Endodermal cell (in vitro differentiated cells): ENCODE results near the gene MOSMO. TPM values are rescaled to one million over a fixed set of nuclear protein-coding genes. Genes with fewer than 3 reads are reported as not detected.

ENCODE experiments used
- DNase-seq: peaks from one replicate; pipeline ENCODE4 v3.0.0-alpha.2; 2017
- H3K27ac ChIP-seq: 2 replicates; pipeline ENCODE4 v1.5.1; 2013; ENCODE audit warnings: mild to moderate bottlenecking, low read depth, low read length, moderate library complexity
- H3K27me3 ChIP-seq: 2 replicates; pipeline ENCODE4 v1.6.1; 2013; ENCODE audit warnings: mild to moderate bottlenecking, low read length, moderate library complexity; ENCODE audit not compliant: insufficient read depth, control insufficient read depth, poor library complexity, severe bottlenecking
- H3K36me3 ChIP-seq: 2 replicates; pipeline ENCODE4 v1.7.0; 2013; ENCODE audit warnings: mild to moderate bottlenecking, low read length, moderate library complexity; ENCODE audit not compliant: control insufficient read depth, insufficient read depth
- H3K4me1 ChIP-seq: one replicate; pipeline ENCODE4 v1.7.0; 2013; ENCODE audit warnings: low read length; ENCODE audit not compliant: control insufficient read depth, insufficient read depth
- H3K4me3 ChIP-seq: 2 replicates; pipeline ENCODE4 v1.5.1; 2013; ENCODE audit warnings: mild to moderate bottlenecking, low read length, moderate library complexity
- H3K9ac ChIP-seq: 2 replicates; pipeline ENCODE4 v1.6.1; 2013; ENCODE audit warnings: mild to moderate bottlenecking, low read length, moderate library complexity; ENCODE audit not compliant: poor library complexity, severe bottlenecking; ENCODE audit errors: extremely low read depth
- H3K9me3 ChIP-seq: 2 replicates; pipeline ENCODE4 v1.6.1; 2013; ENCODE audit warnings: mild to moderate bottlenecking, low read length, moderate library complexity; ENCODE audit not compliant: control insufficient read depth
- H3K27ac Mint-ChIP-seq: 2 replicates; pipeline ENCODE4 v1.8.0; 2020; ENCODE audit warnings: mixed read lengths
- H3K27me3 Mint-ChIP-seq: 2 replicates; pipeline ENCODE4 v1.8.0; 2021; ENCODE audit warnings: mild to moderate bottlenecking, mixed read lengths; ENCODE audit not compliant: insufficient read depth
- H3K36me3 Mint-ChIP-seq: 2 replicates; pipeline ENCODE4 v1.8.0; 2020; ENCODE audit warnings: low read depth, mixed read lengths
- H3K4me1 Mint-ChIP-seq: 2 replicates; pipeline ENCODE4 v1.8.0; 2020; ENCODE audit warnings: mixed read lengths
- H3K4me3 Mint-ChIP-seq: 2 replicates; pipeline ENCODE4 v1.8.0; 2020; ENCODE audit warnings: mild to moderate bottlenecking, moderate library complexity, mixed read lengths
- H3K9me3 Mint-ChIP-seq: 2 replicates; pipeline ENCODE4 v1.8.0; 2020; ENCODE audit warnings: mild to moderate bottlenecking, mixed read lengths
- CTCF ChIP-seq: fragments of 200-600 bp; sonication (generic); conservative IDR thresholded peaks from 2 replicates; pipeline ENCODE4 v1.5.0; 2021; ENCODE audit warnings: antibody characterized with exemption, mild to moderate bottlenecking
- WGBS, 2 experiments: methylation state at CpG; one replicate each; pipeline versions ENCODE4 v1.1.5 to v1.1.7; 2013; ENCODE audit warnings: missing lambda C conversion rate in 2 of 2, mixed read lengths in 1 of 2; ENCODE audit not compliant: insufficient coverage in 1 of 2, insufficient read length in 1 of 2; 5-methylcytosine and 5-hydroxymethylcytosine counted together
- total RNA-seq, 2 donors: library from RNA; stranded (reverse); fragmentation: NEBNext Ultra II Directional in 1 of 2; extraction: Animal tissue kit (Norgen Biotek cat#: 25700) in 1 of 2; gene quantifications; 2 replicates in 1 of 2; 3 replicates in 1 of 2; pipeline ENCODE4 v1.2.1, GENCODE V29; 2021

MOSMO gene
- total RNA-seq, 2 donors from 2014 or later: 12.6 to 14.7 TPM

- Histone ChIP-seq H3K36me3 (no peaks in the 10 kb centered on the region), H3K4me1 (peaks cover 5% of the 10 kb centered on the region), H3K4me3 (no peak overlapping the region), H3K9me3 (no peaks in the 10 kb centered on the region), H3K27me3 (peaks cover 18% of the 10 kb centered on the region), H3K9ac (no peak overlapping the region), H3K27ac (no peak overlapping the region)
- peaks cover 28% of the 10 kb centered on the region for H3K4me1 Mint-ChIP-seq
- peaks cover 12% of the 10 kb centered on the region for H3K27me3 Mint-ChIP-seq
- H3K36me3 Mint-ChIP-seq: no peaks in the 10 kb centered on the region
- no peak for DNase-seq
- H3K9me3 Mint-ChIP-seq: no peaks in the 10 kb centered on the region
- no peak for TF ChIP-seq CTCF
- H3K4me3 Mint-ChIP-seq: no peak overlapping the region
- no peak overlapping the region for H3K27ac Mint-ChIP-seq
- WGBS, 2 experiments: 91 to 98% methylated on average over 5 of the region's 5 CpGs
These were observed 3.0 kb downstream of the MOSMO start for GRCh38 chr16:22010902-22011301.

GRCh38 chr16:22012241-22012640 is 4.3 kb downstream of the MOSMO start:
- WGBS, 2 experiments: 50% methylated on average over 2 of the region's 2 CpGs; no CpG with 5 or more reads in 1 of the 2 experiments
- Histone ChIP-seq H3K4me1 (peaks cover 8% of the 10 kb centered on the region), H3K27ac (no peak overlapping the region), H3K9ac (no peak overlapping the region), H3K36me3 (no peaks in the 10 kb centered on the region), H3K9me3 (no peaks in the 10 kb centered on the region), H3K4me3 (no peak overlapping the region), H3K27me3 (peaks cover 6% of the 10 kb centered on the region)
- H3K27me3 Mint-ChIP-seq: no peaks in the 10 kb centered on the region
- no peak overlapping the region for H3K27ac Mint-ChIP-seq
- no peak for TF ChIP-seq CTCF
- H3K4me1 Mint-ChIP-seq: peaks cover 30% of the 10 kb centered on the region
- no peak for DNase-seq
- H3K9me3 Mint-ChIP-seq: no peaks in the 10 kb centered on the region
- H3K36me3 Mint-ChIP-seq: no peaks in the 10 kb centered on the region
- no peak overlapping the region for H3K4me3 Mint-ChIP-seq

- Histone ChIP-seq H3K36me3 (no peaks in the 10 kb centered on the region), H3K27ac (no peak overlapping the region), H3K9ac (no peak overlapping the region), H3K9me3 (no peaks in the 10 kb centered on the region), H3K27me3 (peaks cover 6% of the 10 kb centered on the region), H3K4me3 (no peak overlapping the region), H3K4me1 (peaks cover 10% of the 10 kb centered on the region)
- no peak for TF ChIP-seq CTCF
- Mint-ChIP-seq H3K9me3 (no peaks in the 10 kb centered on the region), H3K4me3 (no peak overlapping the region), H3K4me1 (peaks cover 34% of the 10 kb centered on the region), H3K27ac (no peak overlapping the region), H3K27me3 (no peaks in the 10 kb centered on the region), H3K36me3 (no peaks in the 10 kb centered on the region)
- DNase-seq: no peak
- WGBS, 2 experiments: 77 to 100% methylated on average over 1 to 4 of the region's 4 CpGs
These were observed 5.6 kb downstream of the MOSMO start for GRCh38 chr16:22013486-22013885.
